SK-N-SH (cell line): ENCODE results near the gene CYP4B1. TPM values are rescaled to one million over a fixed set of nuclear protein-coding genes. Genes with fewer than 3 reads are reported as not detected.

ENCODE experiments used
- CTCF ChIA-PET: fragments of 300-600, 350-600 bp; formaldehyde crosslinking; extraction: SDS; loops from one replicate; lab custom pipeline; 2021; lab: Yijun Ruan, JAX
- POLR2A ChIA-PET: fragments of 350-600 bp; sonication (Branson Sonifier 250); formaldehyde crosslinking; extraction: SDS; loops from one replicate; lab custom pipeline; 2020; ENCODE audit warnings: antibody characterized with exemption, inconsistent platforms; lab: Yijun Ruan, JAX
- DNase-seq: peaks from one replicate; pipeline ENCODE4 v3.0.0; 2012
- H2AFZ ChIP-seq: fragments of 200-600 bp; sonication (generic); 2 replicates; pipeline ENCODE4 v1.8.1; 2016; ENCODE audit warnings: antibody characterized with exemption, mild to moderate bottlenecking, low read depth
- H3F3A ChIP-seq: fragments of 200-600 bp; sonication (generic); replicated peaks from 2 replicates; pipeline ENCODE3; 2016; ENCODE audit warnings: antibody characterized with exemption, mild to moderate bottlenecking; ENCODE audit not compliant: insufficient read depth
- H3K27ac ChIP-seq, 2 experiments: fragments of 200-500 bp in 1 of 2; fragments of 200-600 bp in 1 of 2; sonication (Bioruptor generic) in 1 of 2; sonication (generic), shearing (Covaris generic) in 1 of 2; 2 replicates each; pipeline versions ENCODE4 v1.5.1 to v1.6.1; 2014 to 2016; ENCODE audit warnings: low read depth in 2 of 2, inconsistent platforms in 1 of 2, low read length in 1 of 2, mild to moderate bottlenecking in 1 of 2, mixed read lengths in 1 of 2
- H3K27me3 ChIP-seq: fragments of 200-600 bp; sonication (generic), shearing (Covaris generic); 2 replicates; pipeline ENCODE4 v1.6.1; 2016; ENCODE audit warnings: mixed run types; ENCODE audit not compliant: insufficient read depth
- H3K36me3 ChIP-seq, 2 experiments: fragments of 200-500 bp in 1 of 2; fragments of 200-600 bp in 1 of 2; sonication (Bioruptor generic) in 1 of 2; sonication (generic) in 1 of 2; replicated peaks in 1 of 2; 2 replicates each; pipeline versions ENCODE3 to v1.5.1; 2014 to 2016; ENCODE audit warnings: low read length in 1 of 2, mild to moderate bottlenecking in 1 of 2; ENCODE audit not compliant: insufficient read depth in 2 of 2, control insufficient read depth in 1 of 2
- H3K4me1 ChIP-seq, 2 experiments: fragments of 200-500 bp in 1 of 2; fragments of 200-600 bp in 1 of 2; sonication (Bioruptor generic) in 1 of 2; sonication (generic), shearing (Covaris generic) in 1 of 2; 2 replicates each; pipeline versions ENCODE4 v1.5.1 to v1.6.1; 2014 to 2016; ENCODE audit warnings: low read depth in 1 of 2, low read length in 1 of 2, mixed run types in 1 of 2; ENCODE audit not compliant: insufficient read depth in 2 of 2, control insufficient read depth in 1 of 2
- H3K4me2 ChIP-seq: fragments of 200-600 bp; sonication (generic), shearing (Covaris generic); 2 replicates; pipeline ENCODE4 v1.6.1; 2017; ENCODE audit warnings: mixed run types
- H3K4me3 ChIP-seq, 2 experiments: fragments of 200-500 bp in 1 of 2; fragments of 200-600 bp in 1 of 2; sonication (Bioruptor generic) in 1 of 2; sonication (generic), shearing (Covaris generic) in 1 of 2; 2 replicates each; pipeline versions ENCODE4 v1.5.1 to v1.8.1; 2014 to 2016; ENCODE audit warnings: low read depth in 2 of 2, inconsistent platforms in 1 of 2, low read length in 1 of 2, mild to moderate bottlenecking in 1 of 2, mixed read lengths in 1 of 2, moderate library complexity in 1 of 2
- H3K79me2 ChIP-seq: fragments of 200-600 bp; sonication (generic); 2 replicates; pipeline ENCODE4 v1.8.1; 2017; ENCODE audit warnings: mild to moderate bottlenecking; ENCODE audit not compliant: insufficient read depth
- H3K9ac ChIP-seq: fragments of 200-600 bp; sonication (generic); 2 replicates; pipeline ENCODE4 v1.6.1; 2017; ENCODE audit warnings: mixed run types
- H3K9me2 ChIP-seq: fragments of 200-600 bp; sonication (generic); 2 replicates; pipeline ENCODE4 v1.6.1; 2017; ENCODE audit warnings: mixed run types
- H3K9me3 ChIP-seq: fragments of 200-600 bp; sonication (generic); 2 replicates; pipeline ENCODE4 v1.6.1; 2017; ENCODE audit warnings: mixed run types, mild to moderate bottlenecking, moderate library complexity
- H4K20me1 ChIP-seq: fragments of 200-600 bp; sonication (generic); 2 replicates; pipeline ENCODE4 v1.6.1; 2017; ENCODE audit warnings: mild to moderate bottlenecking, mixed run types; ENCODE audit not compliant: insufficient read depth
- FOSL2 ChIP-seq: IDR thresholded peaks from 2 replicates; pipeline ENCODE4 v1.4.0; 2012; ENCODE audit warnings: low read depth, mild to moderate bottlenecking, moderate library complexity, borderline replicate concordance
- GATA2 ChIP-seq: sonication (generic); formaldehyde crosslinking; IDR thresholded peaks from 2 replicates; pipeline ENCODE4 v1.5.0; 2020; ENCODE audit warnings: mild to moderate bottlenecking, missing genetic modification reagents
- NRF1 ChIP-seq: IDR thresholded peaks from 2 replicates; pipeline ENCODE4 v1.6.1; 2012; ENCODE audit warnings: low read depth, mild to moderate bottlenecking, low read length
- RCOR1 ChIP-seq: fragments of 150-350 bp; IDR thresholded peaks from 2 replicates; pipeline ENCODE4 v1.6.1; 2017; ENCODE audit warnings: antibody characterized with exemption, low read length
- TCF12 ChIP-seq: IDR thresholded peaks from 2 replicates; pipeline ENCODE4 v1.4.0; 2012
- WGBS: methylation state at CpG from one replicate; pipeline ENCODE4 v1.1.6; 2017; ENCODE audit warnings: low lambda C conversion rate; 5-methylcytosine and 5-hydroxymethylcytosine counted together
- polyA plus RNA-seq, 3 experiments: library from polyadenylated mRNA; depleted of rRNA; stranded (reverse); fragments of >200 nt; gene quantifications; 2 replicates each; pipeline ENCODE4 v1.2.3, GENCODE V29; 2012
- TF ChIP-seq, protein P1 (sequence below): IDR thresholded peaks from 2 replicates; pipeline ENCODE4 v1.4.0; 2012; ENCODE audit warnings: low read depth
- TF ChIP-seq, protein P2 (sequence below): IDR thresholded peaks from 2 replicates; pipeline ENCODE4; 2012
- TF ChIP-seq, protein P3 (sequence below): IDR thresholded peaks from 2 replicates; pipeline ENCODE4 v1.6.1; 2012; ENCODE audit warnings: mild to moderate bottlenecking, low read depth, low read length, moderate library complexity

The CYP4B1 gene
- polyA plus RNA-seq (2012; rRNA removed): not detected in 2 replicates
- polyA plus RNA-seq (2012; cell fraction: cytosol; rRNA removed): not detected in 2 replicates
- polyA plus RNA-seq (2012; cell fraction: nucleus; rRNA removed): not detected in 2 replicates

DNA sequence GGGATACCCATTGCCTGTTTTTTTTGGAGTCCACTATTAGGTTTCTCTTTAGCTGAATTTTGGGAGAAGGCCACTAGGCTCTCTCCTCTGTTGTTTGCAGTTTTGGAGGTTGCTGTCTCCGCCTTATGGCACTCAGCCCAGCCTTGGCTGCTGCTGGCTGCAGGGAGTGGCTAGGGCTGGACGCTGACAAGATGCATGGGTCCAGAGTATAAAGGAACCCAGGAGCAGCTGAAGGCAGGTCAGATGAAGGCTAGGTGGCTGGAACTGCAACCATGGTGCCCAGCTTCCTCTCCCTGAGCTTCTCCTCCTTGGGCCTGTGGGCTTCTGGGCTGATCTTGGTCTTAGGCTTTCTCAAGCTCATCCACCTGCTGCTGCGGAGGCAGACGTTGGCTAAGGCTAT, at the start of gene CYP4B1:
CYP4B1 (plus strand) TSS at position 237 of the 400 bp plus-strand sequence; CDS start at position 273, 36 bp downstream.
- 13% methylated on average over 4 of the region's 4 CpGs for WGBS
- CTCF ChIA-PET: no interaction called here

DNA sequence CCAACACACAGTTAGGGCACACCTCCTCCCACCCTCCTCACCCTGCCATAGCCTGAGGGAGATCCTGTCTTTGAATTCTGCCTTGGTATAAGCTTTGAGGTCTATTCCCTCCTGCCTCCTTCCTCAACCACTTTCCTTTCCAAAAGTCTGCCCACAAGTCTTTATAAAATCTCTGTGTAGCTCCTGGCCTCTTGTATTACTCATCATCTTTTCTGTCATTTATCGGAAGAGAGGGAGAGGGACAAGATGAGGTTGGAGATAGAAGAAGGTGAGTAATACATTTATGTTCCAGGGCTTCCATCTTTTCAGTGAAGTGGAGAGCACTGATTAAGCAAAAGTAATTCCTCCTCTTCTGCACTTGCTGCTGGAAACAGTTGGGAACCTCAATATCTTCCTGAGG, 49.4 kb upstream of the CYP4B1 start:
- no peak overlapping the region for H3K9ac ChIP-seq
- H2AFZ ChIP-seq: no peak overlapping the region
- no peaks in the 10 kb centered on the region for H3F3A ChIP-seq
- no peaks in the 10 kb centered on the region for H3K9me2 ChIP-seq
- no peak overlapping the region for H3K4me3 ChIP-seq
- POLR2A ChIA-PET: no interaction called here
- no peaks in the 10 kb centered on the region for H3K79me2 ChIP-seq
- TF ChIP-seq, protein P1, sequence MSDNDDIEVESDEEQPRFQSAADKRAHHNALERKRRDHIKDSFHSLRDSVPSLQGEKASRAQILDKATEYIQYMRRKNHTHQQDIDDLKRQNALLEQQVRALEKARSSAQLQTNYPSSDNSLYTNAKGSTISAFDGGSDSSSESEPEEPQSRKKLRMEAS: no peak
- TF ChIP-seq, protein P2, sequence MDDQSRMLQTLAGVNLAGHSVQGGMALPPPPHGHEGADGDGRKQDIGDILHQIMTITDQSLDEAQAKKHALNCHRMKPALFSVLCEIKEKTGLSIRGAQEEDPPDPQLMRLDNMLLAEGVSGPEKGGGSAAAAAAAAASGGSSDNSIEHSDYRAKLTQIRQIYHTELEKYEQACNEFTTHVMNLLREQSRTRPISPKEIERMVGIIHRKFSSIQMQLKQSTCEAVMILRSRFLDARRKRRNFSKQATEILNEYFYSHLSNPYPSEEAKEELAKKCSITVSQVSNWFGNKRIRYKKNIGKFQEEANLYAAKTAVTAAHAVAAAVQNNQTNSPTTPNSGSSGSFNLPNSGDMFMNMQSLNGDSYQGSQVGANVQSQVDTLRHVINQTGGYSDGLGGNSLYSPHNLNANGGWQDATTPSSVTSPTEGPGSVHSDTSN: no peak
- TF ChIP-seq RCOR1: no peak
- H4K20me1 ChIP-seq: no peaks in the 10 kb centered on the region
- no peak overlapping the region for H3K4me2 ChIP-seq
- 10% methylated on average over 1 of the region's 1 CpG for WGBS
- H3K27ac ChIP-seq: no peak overlapping the region
- no peaks in the 10 kb centered on the region for H3K4me1 ChIP-seq
- CTCF ChIA-PET: no interaction called here
- H3K27me3 ChIP-seq: no peaks in the 10 kb centered on the region; the same call in 1 of the 2 replicates
- no peak for DNase-seq
- no peaks in the 10 kb centered on the region for H3K36me3 ChIP-seq
- no peaks in the 10 kb centered on the region for H3K9me3 ChIP-seq

More for the DNA sequence above, at the start of gene CYP4B1:
- Histone ChIP-seq H3K9ac (no peak within 1 kb of the TSS), H3K27me3 (no peaks in the 10 kb centered on the region), H3K79me2 (no peaks in the 10 kb centered on the region), H4K20me1 (no peaks in the 10 kb centered on the region), H3K27ac (no peak within 1 kb of the TSS), H3F3A (no peaks in the 10 kb centered on the region), H3K9me3 (no peaks in the 10 kb centered on the region), H3K4me2 (no peak within 1 kb of the TSS), H3K36me3 (no peaks in the 10 kb centered on the region), H3K4me1 (no peaks in the 10 kb centered on the region), H3K9me2 (no peaks in the 10 kb centered on the region), H2AFZ (no peak within 1 kb of the TSS), H3K4me3 (no peak within 1 kb of the TSS)
- TF ChIP-seq, protein P3, sequence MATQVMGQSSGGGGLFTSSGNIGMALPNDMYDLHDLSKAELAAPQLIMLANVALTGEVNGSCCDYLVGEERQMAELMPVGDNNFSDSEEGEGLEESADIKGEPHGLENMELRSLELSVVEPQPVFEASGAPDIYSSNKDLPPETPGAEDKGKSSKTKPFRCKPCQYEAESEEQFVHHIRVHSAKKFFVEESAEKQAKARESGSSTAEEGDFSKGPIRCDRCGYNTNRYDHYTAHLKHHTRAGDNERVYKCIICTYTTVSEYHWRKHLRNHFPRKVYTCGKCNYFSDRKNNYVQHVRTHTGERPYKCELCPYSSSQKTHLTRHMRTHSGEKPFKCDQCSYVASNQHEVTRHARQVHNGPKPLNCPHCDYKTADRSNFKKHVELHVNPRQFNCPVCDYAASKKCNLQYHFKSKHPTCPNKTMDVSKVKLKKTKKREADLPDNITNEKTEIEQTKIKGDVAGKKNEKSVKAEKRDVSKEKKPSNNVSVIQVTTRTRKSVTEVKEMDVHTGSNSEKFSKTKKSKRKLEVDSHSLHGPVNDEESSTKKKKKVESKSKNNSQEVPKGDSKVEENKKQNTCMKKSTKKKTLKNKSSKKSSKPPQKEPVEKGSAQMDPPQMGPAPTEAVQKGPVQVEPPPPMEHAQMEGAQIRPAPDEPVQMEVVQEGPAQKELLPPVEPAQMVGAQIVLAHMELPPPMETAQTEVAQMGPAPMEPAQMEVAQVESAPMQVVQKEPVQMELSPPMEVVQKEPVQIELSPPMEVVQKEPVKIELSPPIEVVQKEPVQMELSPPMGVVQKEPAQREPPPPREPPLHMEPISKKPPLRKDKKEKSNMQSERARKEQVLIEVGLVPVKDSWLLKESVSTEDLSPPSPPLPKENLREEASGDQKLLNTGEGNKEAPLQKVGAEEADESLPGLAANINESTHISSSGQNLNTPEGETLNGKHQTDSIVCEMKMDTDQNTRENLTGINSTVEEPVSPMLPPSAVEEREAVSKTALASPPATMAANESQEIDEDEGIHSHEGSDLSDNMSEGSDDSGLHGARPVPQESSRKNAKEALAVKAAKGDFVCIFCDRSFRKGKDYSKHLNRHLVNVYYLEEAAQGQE: no peak
- TF ChIP-seq TCF12 (no peak), GATA2 (CRISPR knock-in tag) (no peak), FOSL2 (no peak), NRF1 (no peak)
- POLR2A ChIA-PET: no interaction called here
- DNase-seq: no peak
